ENCODE data around the gene THOP1.

Gene THOP1

GRCh38 chr19:2854849-2855248, 69.5 kb downstream of the THOP1 start:
- DNase-seq (ENCODE audit: low spot score) = no peak

- DNase-seq (ENCODE audit: low spot score) = no peak
Observed at GRCh38 chr19:2856457-2857050, 71.3 kb downstream of the THOP1 start.

GRCh38 chr19:2858864-2859263, 73.6 kb downstream of the THOP1 start:
- no peak for DNase-seq (ENCODE audit: low spot score)

GRCh38 chr19:2863816-2864215, 78.5 kb downstream of the THOP1 start:
- no peak for DNase-seq (ENCODE audit: low spot score)
